HepG2 (cell line): ENCODE measurements around the gene AHRR.

Experiments
- CHD2 ChIP-seq: IDR thresholded peaks from 2 replicates; pipeline ENCODE4 v1.6.1; 2011; ENCODE audit warnings: low read depth, low read length, improper control_type of control experiment
- ELF4 ChIP-seq: sonication (generic); formaldehyde crosslinking; IDR thresholded peaks from 2 replicates; pipeline ENCODE4 v1.5.0; 2020; ENCODE audit warnings: missing genetic modification reagents, mild to moderate bottlenecking, moderate library complexity, borderline replicate concordance
- IKZF4 ChIP-seq: sonication (generic); formaldehyde crosslinking; IDR thresholded peaks from 2 replicates; pipeline ENCODE4 v1.5.1; 2020; ENCODE audit warnings: borderline replicate concordance, mild to moderate bottlenecking, low read depth, missing genetic modification reagents; ENCODE audit errors: not compliant biosample characterization
- NR3C1 ChIP-seq: sonication (generic); formaldehyde crosslinking; IDR thresholded peaks from 2 replicates; pipeline ENCODE4 v1.4.0; 2020; ENCODE audit warnings: missing genetic modification reagents
- RXRA ChIP-seq: sonication (generic); formaldehyde crosslinking; IDR thresholded peaks from 2 replicates; pipeline ENCODE4 v1.5.1; 2020; ENCODE audit warnings: missing genetic modification reagents
- SMC3 ChIP-seq: IDR thresholded peaks from 2 replicates; pipeline ENCODE4 v1.6.1; 2011; ENCODE audit warnings: low read length, improper control_type of control experiment
- TOE1 ChIP-seq: sonication (generic); formaldehyde crosslinking; IDR thresholded peaks from 2 replicates; pipeline ENCODE4 v1.4.0; 2020; ENCODE audit warnings: mild to moderate bottlenecking, missing genetic modification reagents
- ZBTB26 ChIP-seq: IDR thresholded peaks from 2 replicates; pipeline ENCODE4 v1.6.1; 2016; ENCODE audit warnings: missing compliant biosample characterization, missing genetic modification reagents, borderline replicate concordance
- ZBTB34 ChIP-seq: sonication (generic); formaldehyde crosslinking; IDR thresholded peaks from 2 replicates; pipeline ENCODE4 v1.8.0; 2022; ENCODE audit warnings: mild to moderate bottlenecking, missing genetic modification reagents
- ZNF317 ChIP-seq: sonication (generic); formaldehyde crosslinking; IDR thresholded peaks from 2 replicates; pipeline ENCODE4 v1.5.0; 2020; ENCODE audit warnings: mild to moderate bottlenecking, missing genetic modification reagents
- ZNF580 ChIP-seq: IDR thresholded peaks from 2 replicates; pipeline ENCODE4 v1.6.1; 2016; ENCODE audit warnings: low read depth, borderline replicate concordance
- TF ChIP-seq, protein P1 (sequence below): sonication (generic); formaldehyde crosslinking; IDR thresholded peaks from 2 replicates; pipeline ENCODE4 v1.4.0; 2020; ENCODE audit warnings: missing genetic modification reagents

DNA sequence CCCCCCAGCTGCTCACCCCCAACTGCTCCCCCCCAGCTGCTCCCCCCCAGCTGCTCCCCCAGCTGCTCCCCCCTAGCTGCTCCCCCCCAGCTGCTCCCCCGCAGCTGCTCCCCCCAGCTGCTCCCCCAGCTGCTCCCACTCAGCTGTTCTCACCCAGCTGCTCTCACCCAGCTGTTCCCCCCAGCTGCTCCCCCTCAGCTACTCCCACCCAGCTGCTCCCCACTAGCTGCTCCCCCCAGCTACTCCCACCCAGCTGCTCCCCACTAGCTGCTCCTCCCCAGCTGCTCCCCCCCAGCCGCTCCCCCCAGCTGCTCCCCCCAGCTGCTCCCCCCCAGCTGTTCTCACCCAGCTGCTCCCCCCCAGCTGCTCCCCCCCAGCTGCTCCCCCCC is 22.8 kb upstream of the AHRR start:
- TF ChIP-seq CHD2 (no peak), TOE1 (CRISPR knock-in tag) (no peak), ZNF317 (CRISPR knock-in tag) (no peak), NR3C1 (no peak), RXRA (CRISPR knock-in tag) (no peak), SMC3 (no peak), IKZF4 (CRISPR knock-in tag) (no peak), ZNF580 (CRISPR knock-in tag) (no peak), ZBTB34 (no peak), ELF4 (CRISPR knock-in tag) (no peak), ZBTB26 (CRISPR knock-in tag) (no peak)
- TF ChIP-seq, protein P1, sequence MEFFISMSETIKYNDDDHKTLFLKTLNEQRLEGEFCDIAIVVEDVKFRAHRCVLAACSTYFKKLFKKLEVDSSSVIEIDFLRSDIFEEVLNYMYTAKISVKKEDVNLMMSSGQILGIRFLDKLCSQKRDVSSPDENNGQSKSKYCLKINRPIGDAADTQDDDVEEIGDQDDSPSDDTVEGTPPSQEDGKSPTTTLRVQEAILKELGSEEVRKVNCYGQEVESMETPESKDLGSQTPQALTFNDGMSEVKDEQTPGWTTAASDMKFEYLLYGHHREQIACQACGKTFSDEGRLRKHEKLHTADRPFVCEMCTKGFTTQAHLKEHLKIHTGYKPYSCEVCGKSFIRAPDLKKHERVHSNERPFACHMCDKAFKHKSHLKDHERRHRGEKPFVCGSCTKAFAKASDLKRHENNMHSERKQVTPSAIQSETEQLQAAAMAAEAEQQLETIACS = no peak
